ENCODE results near the gene ADAMTS17. TPM values are rescaled to one million over a fixed set of nuclear protein-coding genes. Genes with fewer than 3 reads are reported as not detected.

Gene ADAMTS17
- total RNA-seq, 1 experiment from 2014 or later: 1.5 TPM

- Mint-ChIP-seq H3K9me3 (ENCODE audit: unreplicated experiment) (no peaks in the 10 kb centered on the region), H3K36me3 (ENCODE audit: insufficient read depth, unreplicated experiment) (peaks cover 6% of the 10 kb centered on the region), H3K4me3 (ENCODE audit: unreplicated experiment) (no peak overlapping the region), H3K27ac (ENCODE audit: unreplicated experiment) (no peak overlapping the region), H3K4me1 (ENCODE audit: low read depth, unreplicated experiment) (no peaks in the 10 kb centered on the region), H3K27me3 (ENCODE audit: insufficient read depth, unreplicated experiment) (no peaks in the 10 kb centered on the region)
- no TSS peak for BruUV-seq (replicated peaks)
- Histone ChIP-seq H3K27me3 (replicated peaks; ENCODE audit: control insufficient read depth, insufficient read depth, low read length) (no peaks in the 10 kb centered on the region), H3K36me3 (ENCODE audit: control insufficient read depth, insufficient read depth, low read length) (no peaks in the 10 kb centered on the region), H3K4me3 (ENCODE audit: low read depth, low read length) (no peak overlapping the region), H3K4me1 (no peaks in the 10 kb centered on the region), H3K9me3 (no peaks in the 10 kb centered on the region)
- POLR2A ChIA-PET: no interaction called here
- TF ChIP-seq, protein P1, sequence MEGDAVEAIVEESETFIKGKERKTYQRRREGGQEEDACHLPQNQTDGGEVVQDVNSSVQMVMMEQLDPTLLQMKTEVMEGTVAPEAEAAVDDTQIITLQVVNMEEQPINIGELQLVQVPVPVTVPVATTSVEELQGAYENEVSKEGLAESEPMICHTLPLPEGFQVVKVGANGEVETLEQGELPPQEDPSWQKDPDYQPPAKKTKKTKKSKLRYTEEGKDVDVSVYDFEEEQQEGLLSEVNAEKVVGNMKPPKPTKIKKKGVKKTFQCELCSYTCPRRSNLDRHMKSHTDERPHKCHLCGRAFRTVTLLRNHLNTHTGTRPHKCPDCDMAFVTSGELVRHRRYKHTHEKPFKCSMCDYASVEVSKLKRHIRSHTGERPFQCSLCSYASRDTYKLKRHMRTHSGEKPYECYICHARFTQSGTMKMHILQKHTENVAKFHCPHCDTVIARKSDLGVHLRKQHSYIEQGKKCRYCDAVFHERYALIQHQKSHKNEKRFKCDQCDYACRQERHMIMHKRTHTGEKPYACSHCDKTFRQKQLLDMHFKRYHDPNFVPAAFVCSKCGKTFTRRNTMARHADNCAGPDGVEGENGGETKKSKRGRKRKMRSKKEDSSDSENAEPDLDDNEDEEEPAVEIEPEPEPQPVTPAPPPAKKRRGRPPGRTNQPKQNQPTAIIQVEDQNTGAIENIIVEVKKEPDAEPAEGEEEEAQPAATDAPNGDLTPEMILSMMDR (IDR thresholded peaks at IDR 0.05; ENCODE audit: insufficient read depth in 1 of 2, low read depth in 1 of 2, low read length in 1 of 2, severe bottlenecking in 1 of 2, unreplicated experiment in 1 of 2): no peak
- intact Hi-C loops (cut with micrococcal nuclease; ENCODE audit: unreplicated experiment): no loop called here
- DNase-seq: no peak
- CTCF ChIA-PET: no interaction called here
These were observed 300.5 kb downstream of the ADAMTS17 start for GRCh38 chr15:100041127-100041828.

DNA sequence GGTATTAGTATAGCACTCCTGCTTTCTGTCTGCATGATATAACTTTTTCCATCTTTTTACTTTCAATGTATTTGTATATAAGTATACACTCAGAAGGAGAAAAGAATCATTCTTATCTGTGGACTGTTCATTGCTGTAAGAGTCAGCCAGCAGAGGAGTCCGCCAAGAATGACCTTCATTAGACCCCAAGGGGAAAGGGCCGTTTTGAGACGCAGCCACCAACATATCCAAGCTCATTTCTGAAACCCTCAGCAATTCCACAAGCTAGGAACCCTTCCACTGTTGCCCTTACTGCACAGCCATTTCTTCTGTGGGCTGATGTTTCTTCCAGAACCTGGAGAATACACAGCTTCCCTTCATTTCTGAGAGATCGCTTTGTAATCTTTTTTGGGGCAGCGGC lies 301.8 kb downstream of the ADAMTS17 start:
- H3K27ac Mint-ChIP-seq (ENCODE audit: unreplicated experiment): no peak overlapping the region
- ChIA-PET CTCF (no interaction called here), POLR2A (no interaction called here)
- no peaks in the 10 kb centered on the region for H3K27me3 Mint-ChIP-seq (ENCODE audit: insufficient read depth, unreplicated experiment)
- TF ChIP-seq, protein P1 (IDR thresholded peaks at IDR 0.05; ENCODE audit: insufficient read depth in 1 of 2, low read depth in 1 of 2, low read length in 1 of 2, severe bottlenecking in 1 of 2, unreplicated experiment in 1 of 2): no peak
- Histone ChIP-seq H3K9me3 (no peaks in the 10 kb centered on the region), H3K27me3 (replicated peaks; ENCODE audit: control insufficient read depth, insufficient read depth, low read length) (no peaks in the 10 kb centered on the region), H3K4me1 (no peaks in the 10 kb centered on the region), H3K36me3 (ENCODE audit: control insufficient read depth, insufficient read depth, low read length) (no peaks in the 10 kb centered on the region), H3K4me3 (ENCODE audit: low read depth, low read length) (no peak overlapping the region)
- peaks cover 6% of the 10 kb centered on the region for H3K36me3 Mint-ChIP-seq (ENCODE audit: insufficient read depth, unreplicated experiment)
- H3K4me1 Mint-ChIP-seq (ENCODE audit: low read depth, unreplicated experiment): no peaks in the 10 kb centered on the region
- peak in 1 of 2 experiments; percentile 7 for DNase-seq
- H3K9me3 Mint-ChIP-seq (ENCODE audit: unreplicated experiment): no peaks in the 10 kb centered on the region
- BruUV-seq (replicated peaks): no TSS peak
- H3K4me3 Mint-ChIP-seq (ENCODE audit: unreplicated experiment): no peak overlapping the region
- intact Hi-C loops (cut with micrococcal nuclease; ENCODE audit: unreplicated experiment): no loop called here

DNA sequence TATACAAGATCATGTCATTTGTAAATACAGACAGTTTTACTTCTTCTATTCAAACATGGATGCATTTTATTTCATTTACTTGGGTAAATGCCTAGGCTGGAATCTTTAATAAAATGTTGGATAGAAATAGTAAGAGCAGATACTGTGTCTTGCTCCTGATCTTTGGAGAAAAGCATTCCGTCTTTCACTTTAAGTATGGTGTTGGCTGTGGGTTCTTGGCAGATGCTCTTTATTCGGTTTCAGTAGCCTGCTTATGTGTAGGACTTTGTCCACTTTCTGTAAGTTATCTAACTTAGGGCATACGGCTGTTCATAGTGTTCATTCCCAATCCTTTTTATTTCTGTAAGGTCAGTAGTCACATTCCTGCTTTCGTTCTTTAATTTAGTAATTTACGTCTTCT lies 303.0 kb downstream of the ADAMTS17 start:
- H3K9me3 Mint-ChIP-seq (ENCODE audit: unreplicated experiment): no peaks in the 10 kb centered on the region
- no peaks in the 10 kb centered on the region for H3K36me3 Mint-ChIP-seq (ENCODE audit: insufficient read depth, unreplicated experiment)

More for the DNA sequence above, 303.0 kb downstream of the ADAMTS17 start:
- no peaks in the 10 kb centered on the region for H3K9me3 ChIP-seq
- no peaks in the 10 kb centered on the region for H3K27me3 ChIP-seq (replicated peaks; ENCODE audit: control insufficient read depth, insufficient read depth, low read length)
- no peaks in the 10 kb centered on the region for H3K4me1 ChIP-seq
- ChIA-PET POLR2A (no interaction called here), CTCF (no interaction called here)
- Mint-ChIP-seq H3K4me1 (ENCODE audit: low read depth, unreplicated experiment) (no peaks in the 10 kb centered on the region), H3K27me3 (ENCODE audit: insufficient read depth, unreplicated experiment) (no peaks in the 10 kb centered on the region), H3K27ac (ENCODE audit: unreplicated experiment) (no peak overlapping the region), H3K4me3 (ENCODE audit: unreplicated experiment) (no peak overlapping the region)
- TF ChIP-seq, protein P1 (IDR thresholded peaks at IDR 0.05; ENCODE audit: insufficient read depth in 1 of 2, low read depth in 1 of 2, low read length in 1 of 2, severe bottlenecking in 1 of 2, unreplicated experiment in 1 of 2): no peak
- no TSS peak for BruUV-seq (replicated peaks)
- intact Hi-C loops (cut with micrococcal nuclease; ENCODE audit: unreplicated experiment): no loop called here
- no peak for DNase-seq
- H3K36me3 ChIP-seq (ENCODE audit: control insufficient read depth, insufficient read depth, low read length): no peaks in the 10 kb centered on the region
- H3K4me3 ChIP-seq (ENCODE audit: low read depth, low read length): no peak overlapping the region
